Adrenal gland (tissue), 12 donors: ENCODE data around the gene CASTOR1. TPM values are rescaled to one million over a fixed set of nuclear protein-coding genes. Genes with fewer than 3 reads are reported as not detected.

Experiments used
- DNase-seq, 7 donors: peaks; one replicate each; pipeline ENCODE4 v3.0.0-alpha.2; 2019 to 2020
- H3K27ac ChIP-seq, 5 donors: fragments of 200-600 bp; sonication (generic) in 4 of 5; 1 replicate in 3 of 5; 2 replicates in 2 of 5; pipeline versions ENCODE4 v1.5.1 to v1.8.0; 2016 to 2020; ENCODE audit warnings: mild to moderate bottlenecking in 1 of 5
- H3K27me3 ChIP-seq: fragments of 200-600 bp; 2 replicates; pipeline ENCODE4 v1.8.0; 2021
- H3K36me3 ChIP-seq, 2 donors: fragments of 200-600 bp; replicated peaks in 1 of 2; 1 replicate in 1 of 2; 2 replicates in 1 of 2; pipeline versions ENCODE4 v1.5.1 to v1.8.0; 2018 to 2022
- H3K4me1 ChIP-seq, 2 donors: fragments of 200-600 bp; replicated peaks in 1 of 2; 1 replicate in 1 of 2; 2 replicates in 1 of 2; pipeline versions ENCODE4 v1.5.1 to v1.8.0; 2018 to 2021
- H3K4me3 ChIP-seq, 4 donors: fragments of 200-600 bp; sonication (generic) in 3 of 4; one replicate each; pipeline ENCODE4 v1.5.1; 2016 to 2018
- H3K9me3 ChIP-seq, 3 donors: fragments of 200-600 bp; sonication (generic) in 1 of 3; replicated peaks in 1 of 3; 1 replicate in 2 of 3; 2 replicates in 1 of 3; pipeline versions ENCODE4 v1.5.1 to v1.8.0; 2016 to 2021
- POLR2A ChIP-seq, 2 donors: fragments of 450-650 bp; IDR thresholded peaks; one replicate each; pipeline ENCODE4 v1.6.1; 2017; ENCODE audit warnings: antibody characterized with exemption in 2 of 2, mild to moderate bottlenecking in 2 of 2, moderate library complexity in 1 of 2
- WGBS, 4 donors: extraction: QIAGEN DNeasy Blood & Tissue Kit in 2 of 4; methylation state at CpG; one replicate each; pipeline versions ENCODE4 v1.1.5 to v1.1.7; 2013 to 2017; 5-methylcytosine and 5-hydroxymethylcytosine counted together
- intact Hi-C, 2 donors: fragments of 100-400 bp; cut with DNase I; formaldehyde crosslinking; loops; one replicate each; pipeline versions ENCODE4 v1.14.1 to v1.15.0; 2022 to 2023
- polyA plus RNA-seq, 3 donors: library from polyadenylated mRNA; stranded (reverse); fragments of 200-250 nt in 2 of 3; fragments of 350-450 nt in 1 of 3; fragmentation: Illumina TruSeq in 1 of 3; extraction: RNeasy Lipid Tissue Mini Kit (QIAGEN cat#74804) in 1 of 3; gene quantifications; one replicate each; pipeline ENCODE4 v1.2.3, GENCODE V29; 2013 to 2014
- total RNA-seq, 9 donors: library from RNA; depleted of rRNA in 4 of 9; stranded (reverse); fragments of >200 nt in 4 of 9; fragments of 120-200 nt in 1 of 9; fragmentation: NEBNext Ultra II Directional in 1 of 9; extraction: Animal tissue kit (Norgen Biotek cat#: 25700) in 1 of 9; gene quantifications; one replicate each; pipeline versions ENCODE4 v1.1.0 to v1.2.4, GENCODE V29; 2013 to 2023
- TF ChIP-seq, protein P1 (sequence below), 6 experiments: fragments of 450-650 bp in 4 of 6; fragments of 200-600 bp in 2 of 6; sonication (generic) in 1 of 6; IDR thresholded peaks; 1 replicate in 5 of 6; 2 replicates in 1 of 6; pipeline versions ENCODE4 v1.5.1 to v1.8.0; 2016 to 2021; ENCODE audit warnings: antibody characterized with exemption in 6 of 6, mild to moderate bottlenecking in 2 of 6, moderate library complexity in 1 of 6
- donor health status: healthy with polysubstance abuse.
- donor health status: Bipolar disorder and iron deficiency.
- donor health status: DM: yes; HTN: yes; CAD: no.
- donor health status: DM: no; HTN: no; CAD: no.
- donor health status: DM: no; HTN: no; CAD: no.
- donor health status: DM: yes; HTN: yes; CAD: no.

CASTOR1 gene
- total and polyA plus RNA-seq, 12 donors, result 2.4 to 20.1 (median 15.0) TPM

DNA sequence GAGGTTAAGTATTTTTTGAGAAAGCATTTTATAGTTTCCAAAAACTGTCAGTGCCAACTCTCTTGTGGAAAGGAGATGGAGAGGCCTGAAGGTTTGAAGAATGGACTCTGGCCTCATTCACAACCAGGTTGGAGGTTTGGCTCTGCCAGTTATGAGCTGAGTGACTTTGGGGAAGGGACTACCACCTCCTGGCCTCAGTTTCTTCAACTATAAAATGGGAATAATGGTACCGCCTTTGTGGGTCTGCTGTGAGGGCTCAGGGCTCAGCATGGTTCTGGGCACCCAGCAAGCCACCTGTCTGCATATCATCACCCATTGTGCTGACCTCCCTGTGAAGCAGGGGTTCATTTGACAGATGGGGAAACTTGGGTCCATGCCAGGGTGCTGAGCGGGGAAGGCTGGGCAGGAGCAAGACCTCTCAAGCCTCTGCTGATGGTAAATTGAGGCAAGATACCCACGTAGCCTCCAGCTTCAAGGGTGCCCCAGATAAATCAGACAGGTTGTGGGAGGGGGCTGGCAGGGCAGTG lies 39.2 kb downstream of the CASTOR1 start:
- H3K27me3 ChIP-seq, result no peaks in the 10 kb centered on the region
- H3K27ac ChIP-seq, result no peak overlapping the region
- TF ChIP-seq, protein P1, sequence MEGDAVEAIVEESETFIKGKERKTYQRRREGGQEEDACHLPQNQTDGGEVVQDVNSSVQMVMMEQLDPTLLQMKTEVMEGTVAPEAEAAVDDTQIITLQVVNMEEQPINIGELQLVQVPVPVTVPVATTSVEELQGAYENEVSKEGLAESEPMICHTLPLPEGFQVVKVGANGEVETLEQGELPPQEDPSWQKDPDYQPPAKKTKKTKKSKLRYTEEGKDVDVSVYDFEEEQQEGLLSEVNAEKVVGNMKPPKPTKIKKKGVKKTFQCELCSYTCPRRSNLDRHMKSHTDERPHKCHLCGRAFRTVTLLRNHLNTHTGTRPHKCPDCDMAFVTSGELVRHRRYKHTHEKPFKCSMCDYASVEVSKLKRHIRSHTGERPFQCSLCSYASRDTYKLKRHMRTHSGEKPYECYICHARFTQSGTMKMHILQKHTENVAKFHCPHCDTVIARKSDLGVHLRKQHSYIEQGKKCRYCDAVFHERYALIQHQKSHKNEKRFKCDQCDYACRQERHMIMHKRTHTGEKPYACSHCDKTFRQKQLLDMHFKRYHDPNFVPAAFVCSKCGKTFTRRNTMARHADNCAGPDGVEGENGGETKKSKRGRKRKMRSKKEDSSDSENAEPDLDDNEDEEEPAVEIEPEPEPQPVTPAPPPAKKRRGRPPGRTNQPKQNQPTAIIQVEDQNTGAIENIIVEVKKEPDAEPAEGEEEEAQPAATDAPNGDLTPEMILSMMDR (IDR thresholded peaks at IDR 0.05), result no peak
- TF ChIP-seq POLR2A (IDR thresholded peaks at IDR 0.05), result no peak
- no peak overlapping the region for H3K4me3 ChIP-seq
- H3K4me1 ChIP-seq, result peaks cover 8 to 16% of the 10 kb centered on the region in 2 donors
- intact Hi-C loops, result no loop called here
- H3K9me3 ChIP-seq, result no peaks in the 10 kb centered on the region
- H3K36me3 ChIP-seq, result no peaks in the 10 kb centered on the region
- 80 to 100% (median 88%) methylated on average over 1 to 3 of the region's 3 CpGs for WGBS, 4 donors
- no peak for DNase-seq

DNA sequence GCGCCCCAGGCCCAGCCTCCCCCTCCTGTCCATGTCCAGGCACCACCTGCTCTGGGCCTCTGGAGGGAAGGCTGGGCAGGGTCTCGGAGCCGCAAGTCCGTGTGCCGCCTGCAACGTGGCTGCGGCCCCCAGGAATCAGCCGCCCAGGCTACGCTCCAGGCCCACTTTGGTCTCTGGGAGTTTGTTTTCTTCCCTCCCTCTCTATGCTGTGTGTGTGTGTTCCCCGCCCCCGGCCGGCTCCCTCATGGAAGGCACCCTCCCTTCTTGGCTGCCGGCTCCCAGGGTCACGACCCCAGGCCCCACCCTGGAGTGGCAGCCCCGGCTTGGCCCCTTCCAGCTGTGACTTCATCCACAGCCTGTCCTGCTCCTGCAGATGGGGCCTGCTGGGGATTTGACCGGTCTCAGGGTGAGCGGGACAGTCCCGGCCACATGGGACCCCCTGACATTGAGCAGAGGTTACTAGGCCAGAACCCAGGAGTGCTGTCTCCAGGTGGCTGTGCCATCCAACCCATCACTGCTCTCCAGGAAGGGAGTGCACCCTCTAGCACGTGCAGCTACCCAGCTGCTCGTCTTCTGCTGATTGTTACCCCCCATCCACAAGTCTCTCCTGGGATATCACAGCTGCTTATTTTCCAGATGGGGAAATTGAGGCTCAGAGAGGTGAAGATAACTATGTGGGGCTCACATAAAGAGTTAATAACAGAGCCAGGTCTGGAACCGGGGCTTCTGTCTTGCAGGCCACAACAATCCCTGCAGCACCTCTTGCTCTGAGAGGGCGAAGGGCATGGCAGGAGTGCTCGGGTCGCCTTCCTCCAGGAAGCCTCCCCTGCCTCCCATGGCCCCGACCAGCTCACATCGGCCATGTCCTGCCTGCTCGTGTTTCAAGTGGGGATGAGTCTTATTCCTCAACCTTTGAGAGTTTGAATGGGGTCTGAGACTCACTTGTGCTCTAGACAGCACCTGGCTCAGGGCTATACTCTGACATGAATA lies 40.0 kb downstream of the CASTOR1 start:
- intact Hi-C loops, result no loop called here
- Histone ChIP-seq H3K4me3 (no peak overlapping the region), H3K27me3 (no peaks in the 10 kb centered on the region), H3K27ac (no peak overlapping the region), H3K4me1 (peaks cover 8 to 16% of the 10 kb centered on the region in 2 donors), H3K9me3 (no peaks in the 10 kb centered on the region), H3K36me3 (no peaks in the 10 kb centered on the region)
- no peak for DNase-seq
- TF ChIP-seq POLR2A (IDR thresholded peaks at IDR 0.05), result no peak
- TF ChIP-seq, protein P1 (IDR thresholded peaks at IDR 0.05), result no peak
- 79 to 86% (median 83%) methylated on average over 17 to 27 of the region's 27 CpGs for WGBS, 4 donors

DNA sequence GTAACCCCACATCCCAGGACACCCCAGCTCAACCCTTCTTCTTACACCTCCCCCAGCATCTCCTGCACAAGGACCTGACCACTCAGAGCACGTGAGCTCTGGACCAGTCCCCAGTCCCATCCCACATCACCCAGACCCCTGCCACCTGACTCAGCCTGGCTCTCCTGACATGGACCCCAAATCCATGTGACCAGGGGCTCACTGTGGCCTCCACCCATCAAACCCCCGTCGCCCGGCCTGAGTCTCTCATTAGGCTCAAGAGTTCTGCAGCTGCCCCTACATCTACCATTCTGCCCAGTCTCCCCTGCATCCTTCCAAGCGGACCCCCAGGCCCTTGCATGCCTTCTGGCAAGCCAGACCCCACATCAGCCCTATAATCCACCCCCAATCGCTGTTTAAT lies 40.8 kb downstream of the CASTOR1 start:
- TF ChIP-seq, protein P1 (IDR thresholded peaks at IDR 0.05), result no peak
- no peak for TF ChIP-seq POLR2A (IDR thresholded peaks at IDR 0.05)
- WGBS, 4 donors, result 71 to 94% (median 78%) methylated on average over 6 of the region's 6 CpGs
- no peak for DNase-seq
- H3K4me1 ChIP-seq, result peaks cover 8 to 16% of the 10 kb centered on the region in 2 donors
- no peaks in the 10 kb centered on the region for H3K36me3 ChIP-seq
- H3K4me3 ChIP-seq, result no peak overlapping the region
- H3K27me3 ChIP-seq, result no peaks in the 10 kb centered on the region
- no peak overlapping the region for H3K27ac ChIP-seq
- intact Hi-C loops, result no loop called here
- H3K9me3 ChIP-seq, result no peaks in the 10 kb centered on the region

DNA sequence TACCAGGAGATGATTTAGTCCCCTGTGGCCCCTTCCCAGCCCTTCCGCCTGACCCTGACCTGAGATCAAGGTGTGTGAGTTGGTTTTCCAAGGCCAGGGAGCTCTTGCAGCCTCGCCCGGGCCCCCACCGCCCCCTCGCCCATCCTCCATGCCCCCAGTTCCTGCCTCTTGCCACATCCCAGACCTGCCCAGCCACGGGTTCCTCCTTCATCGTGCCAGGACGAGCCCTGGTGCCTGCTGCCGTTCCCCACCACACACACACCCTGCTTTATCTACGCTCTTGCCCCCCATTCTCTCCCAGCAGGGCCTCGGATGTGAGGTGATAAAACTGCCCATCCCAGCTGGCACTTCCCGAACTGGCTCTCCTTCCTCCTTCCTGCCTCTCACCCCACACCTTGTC lies 41.3 kb downstream of the CASTOR1 start:
- intact Hi-C loops, result no loop called here
- peaks cover 8 to 16% of the 10 kb centered on the region in 2 donors for H3K4me1 ChIP-seq
- H3K27me3 ChIP-seq, result no peaks in the 10 kb centered on the region
- no peak for DNase-seq
- WGBS, 4 donors, result 64 to 84% (median 71%) methylated on average over 9 to 12 of the region's 12 CpGs
- TF ChIP-seq, protein P1 (IDR thresholded peaks at IDR 0.05), result no peak
- no peak for TF ChIP-seq POLR2A (IDR thresholded peaks at IDR 0.05)
- H3K27ac ChIP-seq, result no peak overlapping the region
- no peak overlapping the region for H3K4me3 ChIP-seq
- no peaks in the 10 kb centered on the region for H3K9me3 ChIP-seq
- H3K36me3 ChIP-seq, result no peaks in the 10 kb centered on the region
